ENCODE measurements around the gene ZNF273. TPM values are rescaled to one million over a fixed set of nuclear protein-coding genes. Genes with fewer than 3 reads are reported as not detected.

The ZNF273 gene
- total RNA-seq, 2 experiments from 2014 or later, result 22.8 to 23.7 TPM

- H4K20me1 ChIP-seq (ENCODE audit: insufficient read depth, low read length), result no peaks in the 10 kb centered on the region
- intact Hi-C loops (cut with micrococcal nuclease; ENCODE audit: unreplicated experiment), result no loop called here
- no peaks in the 10 kb centered on the region for H3K79me2 ChIP-seq (ENCODE audit: insufficient read depth, low read depth, low read length)
- H3K4me3 ChIP-seq (ENCODE audit: low read depth, low read length, poor library complexity, severe bottlenecking), result no peak overlapping the region
- POLR2A ChIA-PET, result no interaction called here
- H3K27ac ChIP-seq (ENCODE audit: low read depth, low read length, poor library complexity, severe bottlenecking), result no peak overlapping the region
- no TSS peak for BruUV-seq (replicated peaks)
- H3K36me3 ChIP-seq (ENCODE audit: insufficient read depth, low read length), result no peaks in the 10 kb centered on the region
- DNase-seq (ENCODE audit: low spot score), result no peak
- H2AFZ ChIP-seq (ENCODE audit: low read length), result no peak overlapping the region
- no peaks in the 10 kb centered on the region for H3K4me1 ChIP-seq (ENCODE audit: insufficient read depth, low read length, poor library complexity, severe bottlenecking)
- TF ChIP-seq EZH2phosphoT487 (IDR thresholded peaks at IDR 0.05; ENCODE audit: borderline replicate concordance, low read depth, low read length) (no peak), CTCF (conservative IDR thresholded peaks at IDR 0.05; ENCODE audit: low read length) (no peak)
- no peaks in the 10 kb centered on the region for H3K9me2 ChIP-seq (ENCODE audit: insufficient read depth, low read length)
- no peak overlapping the region for H3K4me2 ChIP-seq (ENCODE audit: low read length)
- CTCF ChIA-PET (ENCODE audit: unreplicated experiment), result no interaction called here
- no peaks in the 10 kb centered on the region for H3K9me3 ChIP-seq (ENCODE audit: low read length)
These were observed 18.1 kb upstream of the ZNF273 start for GRCh38 chr7:64884913-64885370.

DNA sequence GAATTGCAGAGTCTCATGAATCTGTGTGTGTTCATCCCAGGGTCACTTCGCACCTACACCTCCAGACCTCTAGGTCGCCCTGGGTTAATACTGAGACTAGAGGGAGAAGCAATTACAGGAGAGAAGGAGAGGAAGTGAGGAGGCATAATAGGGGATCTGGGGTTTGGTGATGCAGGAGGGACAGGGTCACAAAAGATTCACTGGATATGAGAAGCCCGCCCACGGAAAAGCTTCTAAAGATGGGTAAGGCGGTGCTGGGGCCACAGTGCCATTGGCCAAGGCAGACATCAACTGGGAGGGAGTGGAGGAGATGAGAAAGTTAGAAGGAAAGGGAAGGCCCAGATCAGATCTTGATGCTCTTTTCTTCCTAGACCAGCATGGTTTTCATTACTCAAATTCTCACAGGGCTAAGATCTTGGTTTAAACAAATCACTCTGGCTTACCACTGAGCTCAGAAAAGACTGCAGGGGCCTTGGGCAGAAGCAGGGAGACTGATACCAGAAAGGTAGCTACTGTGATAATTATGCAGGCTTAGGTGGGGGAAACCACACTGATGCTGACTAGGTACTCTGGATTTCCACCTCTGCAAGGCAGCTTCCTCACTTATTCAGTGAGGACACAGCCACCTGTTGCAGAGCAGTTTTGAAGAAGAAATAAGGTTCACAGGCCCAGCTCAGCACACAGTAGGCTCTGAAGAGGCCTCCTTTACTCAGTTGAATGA is 17.4 kb upstream of the ZNF273 start:
- CTCF ChIA-PET (ENCODE audit: unreplicated experiment), result interaction anchor here (0.5 kb wide), 1 partner anchor 1190 kb away, joined by 3 read pairs; the partner anchor contains the start of gene ASL
- no TSS peak for BruUV-seq (replicated peaks)
- Histone ChIP-seq H3K9me3 (ENCODE audit: low read length) (no peaks in the 10 kb centered on the region), H3K9me2 (ENCODE audit: insufficient read depth, low read length) (no peaks in the 10 kb centered on the region), H3K4me2 (ENCODE audit: low read length) (no peak overlapping the region), H3K4me1 (ENCODE audit: insufficient read depth, low read length, poor library complexity, severe bottlenecking) (no peaks in the 10 kb centered on the region), H3K79me2 (ENCODE audit: insufficient read depth, low read depth, low read length) (no peaks in the 10 kb centered on the region), H4K20me1 (ENCODE audit: insufficient read depth, low read length) (no peaks in the 10 kb centered on the region), H3K36me3 (ENCODE audit: insufficient read depth, low read length) (no peaks in the 10 kb centered on the region), H3K4me3 (ENCODE audit: low read depth, low read length, poor library complexity, severe bottlenecking) (no peak overlapping the region), H2AFZ (ENCODE audit: low read length) (no peak overlapping the region), H3K27ac (ENCODE audit: low read depth, low read length, poor library complexity, severe bottlenecking) (no peak overlapping the region)
- TF ChIP-seq CTCF (conservative IDR thresholded peaks at IDR 0.05; ENCODE audit: low read length) (no peak), EZH2phosphoT487 (IDR thresholded peaks at IDR 0.05; ENCODE audit: borderline replicate concordance, low read depth, low read length) (no peak)
- POLR2A ChIA-PET, result interaction anchor here (0.5 kb wide), 1 partner anchor 441 kb away, joined by 4 read pairs; no protein-coding TSS in a partner anchor
- no peak for DNase-seq (ENCODE audit: low spot score)
- intact Hi-C loops (cut with micrococcal nuclease; ENCODE audit: unreplicated experiment), result no loop called here

GRCh38 chr7:64886956-64887545 is 16.0 kb upstream of the ZNF273 start:
- no peak overlapping the region for H2AFZ ChIP-seq (ENCODE audit: low read length)
- H3K27ac ChIP-seq (ENCODE audit: low read depth, low read length, poor library complexity, severe bottlenecking), result no peak overlapping the region
- H3K4me2 ChIP-seq (ENCODE audit: low read length), result no peak overlapping the region
- intact Hi-C loops (cut with micrococcal nuclease; ENCODE audit: unreplicated experiment), result no loop called here
- DNase-seq (ENCODE audit: low spot score), result no peak
- ChIA-PET POLR2A (no interaction called here), CTCF (ENCODE audit: unreplicated experiment) (no interaction called here)
- no peak for TF ChIP-seq CTCF (conservative IDR thresholded peaks at IDR 0.05; ENCODE audit: low read length)
- TF ChIP-seq EZH2phosphoT487 (IDR thresholded peaks at IDR 0.05; ENCODE audit: borderline replicate concordance, low read depth, low read length), result no peak
- H3K36me3 ChIP-seq (ENCODE audit: insufficient read depth, low read length), result no peaks in the 10 kb centered on the region
- H4K20me1 ChIP-seq (ENCODE audit: insufficient read depth, low read length), result no peaks in the 10 kb centered on the region
- BruUV-seq (replicated peaks), result no TSS peak
- H3K4me3 ChIP-seq (ENCODE audit: low read depth, low read length, poor library complexity, severe bottlenecking), result no peak overlapping the region
- no peaks in the 10 kb centered on the region for H3K9me3 ChIP-seq (ENCODE audit: low read length)
- H3K4me1 ChIP-seq (ENCODE audit: insufficient read depth, low read length, poor library complexity, severe bottlenecking), result no peaks in the 10 kb centered on the region
- no peaks in the 10 kb centered on the region for H3K9me2 ChIP-seq (ENCODE audit: insufficient read depth, low read length)
- no peaks in the 10 kb centered on the region for H3K79me2 ChIP-seq (ENCODE audit: insufficient read depth, low read depth, low read length)

All from OCI-LY7 (cell line).